Activated CD4-positive, alpha-beta T cell treated with anti-CD3 and anti-CD28 coated beads, Interleukin-2, amount 10 ng/mL, durations not matched to agents 7 days and 5 days (primary cell): Measurements from ENCODE around the gene MSH2. TPM values are rescaled to one million over a fixed set of nuclear protein-coding genes. Genes with fewer than 3 reads are reported as not detected.
"Not testable (repeated sequence)": the region's sequence is repeated elsewhere in the genome, so short reads cannot be mapped to it uniquely, and the experiment has no call there.

ENCODE experiments used
- CTCF ChIA-PET: fragments of 350-600 bp; sonication (Branson Sonifier 250); formaldehyde crosslinking; loops from one replicate; lab custom pipeline; 2021; ENCODE audit warnings: antibody characterized with exemption; lab: Charles Lee
- POLR2A ChIA-PET: fragments of 350-600 bp; sonication (Branson Sonifier 250); formaldehyde crosslinking; loops from one replicate; lab custom pipeline; 2021; ENCODE audit warnings: antibody characterized with exemption; lab: Charles Lee
- DNase-seq: peaks from one replicate; pipeline ENCODE4 v3.0.0-alpha.2; 2020
- H3K27ac Mint-ChIP-seq: one replicate; pipeline ENCODE4 v1.8.0; 2021; ENCODE audit warnings: mild to moderate bottlenecking, moderate library complexity, mixed read lengths
- H3K27me3 Mint-ChIP-seq: one replicate; pipeline ENCODE4 v1.8.0; 2021; ENCODE audit warnings: mixed read lengths
- H3K36me3 Mint-ChIP-seq: one replicate; pipeline ENCODE4 v1.8.0; 2021; ENCODE audit warnings: low read depth, mixed read lengths
- H3K4me1 Mint-ChIP-seq: one replicate; pipeline ENCODE4 v1.8.0; 2021; ENCODE audit warnings: mixed read lengths
- H3K4me3 Mint-ChIP-seq: one replicate; pipeline ENCODE4 v1.8.0; 2021; ENCODE audit warnings: mild to moderate bottlenecking, moderate library complexity, mixed read lengths
- H3K9me3 Mint-ChIP-seq: one replicate; pipeline ENCODE4 v1.8.0; 2021; ENCODE audit warnings: mixed read lengths
- total RNA-seq, 2 experiments: library from RNA; stranded (reverse); gene quantifications; one replicate each; pipeline ENCODE4 v1.2.3, GENCODE V29; 2021

Gene MSH2
- total RNA-seq: 10 to 100 TPM; 48.0 to 51.8 TPM

DNA sequence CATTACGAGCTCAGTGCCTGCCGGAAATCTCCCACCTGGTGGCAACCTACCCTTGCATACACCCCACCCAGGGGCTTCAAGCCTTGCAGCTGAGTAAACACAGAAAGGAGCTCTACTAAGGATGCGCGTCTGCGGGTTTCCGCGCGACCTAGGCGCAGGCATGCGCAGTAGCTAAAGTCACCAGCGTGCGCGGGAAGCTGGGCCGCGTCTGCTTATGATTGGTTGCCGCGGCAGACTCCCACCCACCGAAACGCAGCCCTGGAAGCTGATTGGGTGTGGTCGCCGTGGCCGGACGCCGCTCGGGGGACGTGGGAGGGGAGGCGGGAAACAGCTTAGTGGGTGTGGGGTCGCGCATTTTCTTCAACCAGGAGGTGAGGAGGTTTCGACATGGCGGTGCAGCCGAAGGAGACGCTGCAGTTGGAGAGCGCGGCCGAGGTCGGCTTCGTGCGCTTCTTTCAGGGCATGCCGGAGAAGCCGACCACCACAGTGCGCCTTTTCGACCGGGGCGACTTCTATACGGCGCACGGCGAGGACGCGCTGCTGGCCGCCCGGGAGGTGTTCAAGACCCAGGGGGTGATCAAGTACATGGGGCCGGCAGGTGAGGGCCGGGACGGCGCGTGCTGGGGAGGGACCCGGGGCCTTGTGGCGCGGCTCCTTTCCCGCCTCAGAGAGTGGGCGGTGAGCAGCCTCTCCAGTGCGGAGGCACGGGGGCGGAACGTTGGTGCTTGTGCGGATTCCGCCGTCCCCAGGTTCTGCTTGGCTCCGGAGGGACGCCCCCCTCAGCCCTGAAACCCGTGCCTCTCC lies at the start of gene MSH2:
MSH2 (plus strand) TSS at position 352 of the 804 bp plus-strand sequence; CDS start at position 388, 36 bp downstream.
- ChIA-PET CTCF (interaction anchor here (0.5 to 1.9 kb wide), 6 partner anchors 9 to 1730 kb away, joined by 3 to 5 read pairs (median 4); no protein-coding TSS in a partner anchor), POLR2A (interaction anchor here (0.6 to 0.8 kb wide), 2 partner anchors 80 to 89 kb away, joined by 3 read pairs; no protein-coding TSS in a partner anchor)

GRCh38 chr2:47354013-47354847 lies 48.7 kb upstream of the MSH2 start:
- no peak for DNase-seq
- no peaks in the 10 kb centered on the region for H3K27me3 Mint-ChIP-seq
- POLR2A ChIA-PET: no interaction called here
- CTCF ChIA-PET: interaction anchor here (0.6 to 0.7 kb wide), 2 partner anchors 66 to 1536 kb away, joined by 3 to 5 read pairs; no protein-coding TSS in a partner anchor
- no peak overlapping the region for H3K4me3 Mint-ChIP-seq
- H3K36me3 Mint-ChIP-seq: no peaks in the 10 kb centered on the region
- no peak overlapping the region for H3K27ac Mint-ChIP-seq
- H3K4me1 Mint-ChIP-seq: no peaks in the 10 kb centered on the region
- no peaks in the 10 kb centered on the region for H3K9me3 Mint-ChIP-seq

More for the DNA sequence above, at the start of gene MSH2:
- peaks cover 41% of the 10 kb centered on the region for H3K4me1 Mint-ChIP-seq
- DNase-seq: peak; percentile 94
- peaks cover 3% of the 10 kb centered on the region for H3K9me3 Mint-ChIP-seq
- peak within 1 kb of the TSS; percentile 91 for H3K4me3 Mint-ChIP-seq
- peaks cover 32% of the 10 kb centered on the region for H3K36me3 Mint-ChIP-seq
- no peaks in the 10 kb centered on the region for H3K27me3 Mint-ChIP-seq
- H3K27ac Mint-ChIP-seq: peak within 1 kb of the TSS; percentile 95

GRCh38 chr2:47354848-47355204 lies 48.1 kb upstream of the MSH2 start:
- no peak overlapping the region for H3K27ac Mint-ChIP-seq
- no peaks in the 10 kb centered on the region for H3K27me3 Mint-ChIP-seq
- H3K36me3 Mint-ChIP-seq: no peaks in the 10 kb centered on the region
- CTCF ChIA-PET: interaction anchor here (0.6 to 0.7 kb wide), 2 partner anchors 63 to 65 kb away, joined by 3 read pairs; no protein-coding TSS in a partner anchor
- no peaks in the 10 kb centered on the region for H3K9me3 Mint-ChIP-seq
- no peaks in the 10 kb centered on the region for H3K4me1 Mint-ChIP-seq
- POLR2A ChIA-PET: no interaction called here
- no peak for DNase-seq
- no peak overlapping the region for H3K4me3 Mint-ChIP-seq

DNA sequence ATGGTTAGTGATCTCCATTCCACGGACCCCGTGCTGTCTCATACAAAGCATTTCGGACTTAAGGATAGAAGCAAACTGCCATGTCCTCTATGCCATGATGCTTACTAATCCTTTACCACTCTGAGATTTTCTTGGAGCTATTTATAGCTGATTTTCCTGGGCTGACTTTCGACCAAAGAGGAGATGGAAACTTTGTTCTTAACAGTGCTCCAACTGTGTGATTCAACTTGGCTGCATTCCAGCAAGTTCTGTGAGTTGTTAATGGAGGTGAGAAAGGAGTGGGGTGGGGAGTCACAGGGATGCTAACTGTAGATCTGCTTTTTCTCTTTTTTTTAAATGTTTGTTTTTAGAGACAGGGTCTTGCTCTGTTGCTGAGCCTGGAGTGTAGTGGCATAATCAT lies 45.5 kb upstream of the MSH2 start:
- POLR2A ChIA-PET: no interaction called here
- Mint-ChIP-seq H3K36me3 (no peaks in the 10 kb centered on the region), H3K4me3 (no peak overlapping the region), H3K27me3 (no peaks in the 10 kb centered on the region), H3K4me1 (no peaks in the 10 kb centered on the region), H3K9me3 (no peaks in the 10 kb centered on the region), H3K27ac (no peak overlapping the region)
- CTCF ChIA-PET: no interaction called here
- DNase-seq: no peak

GRCh38 chr2:47359375-47359868 lies 43.5 kb upstream of the MSH2 start:
- Mint-ChIP-seq H3K4me1 (no peaks in the 10 kb centered on the region), H3K27me3 (no peaks in the 10 kb centered on the region), H3K27ac (no peak overlapping the region), H3K4me3 (no peak overlapping the region), H3K36me3 (no peaks in the 10 kb centered on the region), H3K9me3 (no peaks in the 10 kb centered on the region)
- POLR2A ChIA-PET: interaction anchor here (0.6 kb wide), 2 partner anchors 16 to 35 kb away, joined by 5 to 6 read pairs; no protein-coding TSS in a partner anchor
- CTCF ChIA-PET: interaction anchor here (0.6 to 0.7 kb wide), 5 partner anchors 24 to 1485 kb away, joined by 3 to 5 read pairs (median 3); no protein-coding TSS in a partner anchor
- DNase-seq: no peak

- DNase-seq: no peak
- H3K27ac Mint-ChIP-seq: no peak overlapping the region
- POLR2A ChIA-PET: no interaction called here
- H3K4me1 Mint-ChIP-seq: no peaks in the 10 kb centered on the region
- H3K27me3 Mint-ChIP-seq: no peaks in the 10 kb centered on the region
- no peaks in the 10 kb centered on the region for H3K36me3 Mint-ChIP-seq
- no peak overlapping the region for H3K4me3 Mint-ChIP-seq
- no peaks in the 10 kb centered on the region for H3K9me3 Mint-ChIP-seq
- CTCF ChIA-PET: no interaction called here
Measured at GRCh38 chr2:47360283-47360682, 42.7 kb upstream of the MSH2 start.

DNA sequence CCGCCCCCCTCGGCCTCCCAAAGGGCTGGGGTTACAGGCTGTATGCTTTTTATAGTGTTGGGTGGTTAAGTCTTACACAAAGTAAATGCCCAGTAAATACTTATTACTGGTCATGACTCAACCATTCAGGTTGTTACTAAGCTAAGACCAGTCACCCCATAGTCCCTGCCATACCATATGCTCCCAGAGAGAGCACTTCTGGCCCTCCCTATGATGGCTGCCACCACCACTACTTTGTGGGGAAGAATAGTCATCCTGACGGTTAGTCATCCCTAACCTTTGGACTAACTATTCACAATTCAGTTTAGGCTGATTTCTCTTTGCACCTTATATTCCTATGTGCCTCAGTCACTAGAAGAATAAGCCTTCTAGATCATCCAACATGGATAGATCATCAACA lies 42.0 kb upstream of the MSH2 start:
- H3K27me3 Mint-ChIP-seq: no peaks in the 10 kb centered on the region
- H3K4me3 Mint-ChIP-seq: no peak overlapping the region
- ChIA-PET CTCF (interaction anchor here (0.6 kb wide), 1 partner anchor 36 kb away, joined by 3 read pairs; no protein-coding TSS in a partner anchor), POLR2A (no interaction called here)
- no peaks in the 10 kb centered on the region for H3K4me1 Mint-ChIP-seq
- DNase-seq: no peak
- no peaks in the 10 kb centered on the region for H3K36me3 Mint-ChIP-seq
- H3K9me3 Mint-ChIP-seq: no peaks in the 10 kb centered on the region
- no peak overlapping the region for H3K27ac Mint-ChIP-seq

DNA sequence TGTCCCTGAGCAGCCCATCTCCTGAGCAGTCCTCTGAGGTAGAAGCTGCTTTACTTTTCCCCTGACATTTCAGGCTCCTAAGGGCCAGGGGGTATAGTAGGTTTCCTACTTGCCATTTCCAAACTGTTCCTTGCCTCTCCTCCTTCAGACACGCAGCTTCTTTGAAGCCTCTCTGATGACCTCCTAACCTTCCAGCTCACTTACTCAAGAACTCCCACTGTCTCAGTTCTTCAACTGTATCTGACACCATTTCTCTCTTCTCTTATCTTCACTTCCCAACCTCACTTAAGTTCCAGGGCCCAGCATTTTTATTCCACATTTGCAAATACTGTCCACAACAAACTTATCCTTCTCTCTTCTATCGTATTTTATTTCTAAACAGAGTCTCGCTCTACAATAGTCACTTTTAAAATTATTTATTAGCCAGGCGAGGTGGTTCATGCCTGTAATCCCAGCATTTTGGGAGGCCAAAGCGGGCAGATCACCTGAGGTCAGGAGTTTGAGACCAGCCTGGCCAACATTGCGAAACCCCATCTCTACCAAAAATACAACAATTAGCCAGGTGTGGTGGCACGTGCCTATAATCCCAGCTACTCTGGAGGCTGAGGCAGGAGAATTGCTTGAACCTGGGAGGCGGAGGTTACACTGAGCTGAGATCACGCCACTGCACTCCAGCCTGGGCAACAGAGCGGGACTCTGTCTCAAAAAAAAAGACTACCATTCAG lies 41.3 kb upstream of the MSH2 start:
- H3K27ac Mint-ChIP-seq, H3K36me3 Mint-ChIP-seq, H3K27me3 Mint-ChIP-seq, H3K4me3 Mint-ChIP-seq, H3K4me1 Mint-ChIP-seq, H3K9me3 Mint-ChIP-seq, POLR2A ChIA-PET, DNase-seq: not testable (repeated sequence)
- CTCF ChIA-PET: interaction anchor here (0.6 kb wide), 2 partner anchors 37 to 137 kb away, joined by 3 read pairs; no protein-coding TSS in a partner anchor

DNA sequence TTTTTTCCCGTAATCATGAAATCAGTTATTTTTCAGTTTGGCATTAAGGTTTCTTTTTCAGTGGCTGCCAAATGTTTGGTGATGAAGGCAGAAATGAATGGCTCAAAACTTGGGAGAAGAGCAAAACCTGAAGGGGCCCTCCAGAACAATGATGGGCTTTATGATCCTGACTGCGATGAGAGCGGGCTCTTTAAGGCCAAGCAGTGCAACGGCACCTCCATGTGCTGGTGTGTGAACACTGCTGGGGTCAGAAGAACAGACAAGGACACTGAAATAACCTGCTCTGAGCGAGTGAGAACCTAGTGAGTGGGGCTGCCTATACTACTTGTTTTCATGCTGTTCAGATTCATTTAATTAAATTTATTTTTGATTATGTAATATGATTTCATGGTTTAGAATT lies 29.2 kb upstream of the MSH2 start:
- Mint-ChIP-seq H3K27me3 (peaks cover 20% of the 10 kb centered on the region), H3K36me3 (no peaks in the 10 kb centered on the region), H3K4me3 (no peak overlapping the region), H3K9me3 (no peaks in the 10 kb centered on the region), H3K4me1 (peaks cover 1% of the 10 kb centered on the region), H3K27ac (no peak overlapping the region)
- CTCF ChIA-PET: interaction anchor here (1.1 to 1.8 kb wide), 2 partner anchors 14 to 25 kb away, joined by 3 to 5 read pairs; no protein-coding TSS in a partner anchor
- POLR2A ChIA-PET: no interaction called here
- no peak for DNase-seq

DNA sequence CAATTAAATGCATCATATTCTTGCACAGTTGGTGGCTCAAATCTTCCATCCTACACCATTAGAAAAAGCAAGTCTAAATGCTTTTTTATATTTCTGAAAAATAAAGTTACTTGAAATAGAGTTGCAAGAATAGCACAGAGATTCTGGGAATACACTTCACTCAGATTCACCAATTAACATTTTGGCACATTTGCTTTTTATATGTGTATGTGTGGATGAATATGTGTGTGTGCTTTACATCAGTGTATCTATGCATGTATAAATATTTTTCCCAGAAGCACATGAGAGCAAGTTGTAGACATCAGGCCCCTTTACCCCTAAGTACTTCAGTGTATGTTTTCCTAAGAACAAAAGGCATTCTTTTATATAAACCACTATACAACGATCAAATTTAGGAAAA lies 27.6 kb upstream of the MSH2 start:
- DNase-seq: no peak
- no peaks in the 10 kb centered on the region for H3K9me3 Mint-ChIP-seq
- no peak overlapping the region for H3K27ac Mint-ChIP-seq
- POLR2A ChIA-PET: no interaction called here
- no peaks in the 10 kb centered on the region for H3K4me1 Mint-ChIP-seq
- no peaks in the 10 kb centered on the region for H3K36me3 Mint-ChIP-seq
- CTCF ChIA-PET: no interaction called here
- H3K4me3 Mint-ChIP-seq: no peak overlapping the region
- H3K27me3 Mint-ChIP-seq: peaks cover 19% of the 10 kb centered on the region

DNA sequence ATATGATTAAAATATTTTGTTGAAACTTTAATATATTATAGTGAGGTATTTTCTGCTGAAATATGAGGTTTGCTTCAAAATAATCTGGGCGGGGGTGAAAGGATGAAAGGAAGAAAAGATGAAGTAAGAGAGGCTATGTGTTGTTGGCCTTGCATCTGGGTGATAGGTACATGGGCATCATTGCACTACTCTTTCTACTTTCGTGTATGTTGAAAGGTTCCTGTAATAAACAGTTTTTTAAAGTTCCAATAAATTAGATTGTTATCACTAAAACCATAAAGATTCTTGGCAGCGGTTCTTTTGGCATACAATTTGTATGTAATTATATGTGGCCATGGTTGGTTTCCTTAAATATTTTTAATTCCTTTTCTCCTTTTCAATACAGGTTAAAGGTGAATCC lies 23.6 kb upstream of the MSH2 start:
- DNase-seq: no peak
- CTCF ChIA-PET: no interaction called here
- POLR2A ChIA-PET: no interaction called here
- no peaks in the 10 kb centered on the region for H3K4me1 Mint-ChIP-seq
- no peak overlapping the region for H3K27ac Mint-ChIP-seq
- no peaks in the 10 kb centered on the region for H3K36me3 Mint-ChIP-seq
- H3K9me3 Mint-ChIP-seq: no peaks in the 10 kb centered on the region
- H3K27me3 Mint-ChIP-seq: peaks cover 2% of the 10 kb centered on the region
- H3K4me3 Mint-ChIP-seq: no peak overlapping the region

DNA sequence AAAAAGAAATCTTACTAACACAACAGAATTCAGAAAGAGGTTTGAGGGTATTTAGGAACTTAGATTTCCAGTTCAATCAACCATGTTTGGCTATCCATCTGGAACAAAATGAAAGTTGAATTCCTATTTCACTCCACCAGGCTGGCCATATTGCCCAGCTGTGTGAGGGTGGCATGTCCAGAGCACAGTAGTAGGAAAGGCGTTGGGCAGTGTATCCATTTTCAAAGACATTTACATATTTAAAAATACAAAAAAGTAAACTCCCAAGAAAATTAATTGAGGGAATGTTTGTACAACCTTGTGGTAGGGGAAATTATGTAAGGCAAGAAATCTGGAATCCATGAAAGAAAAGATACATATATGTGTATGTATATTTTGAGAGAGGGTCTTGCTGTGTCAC lies 21.5 kb upstream of the MSH2 start:
- Mint-ChIP-seq H3K27me3 (peaks cover 5% of the 10 kb centered on the region), H3K4me3 (no peak overlapping the region), H3K36me3 (no peaks in the 10 kb centered on the region), H3K4me1 (no peaks in the 10 kb centered on the region), H3K27ac (no peak overlapping the region), H3K9me3 (no peaks in the 10 kb centered on the region)
- CTCF ChIA-PET: no interaction called here
- no peak for DNase-seq
- POLR2A ChIA-PET: no interaction called here
